Osteocyte (in vitro differentiated cells): ENCODE measurements around the gene MTUS2. TPM values are rescaled to one million over a fixed set of nuclear protein-coding genes. Genes with fewer than 3 reads are reported as not detected.

Source experiments
- DNase-seq: peaks from one replicate; pipeline ENCODE4 v3.0.0; 2021; ENCODE audit warnings: mixed read lengths; ENCODE audit not compliant: unreplicated experiment; ENCODE audit errors: extremely low spot score
- H3K27ac Mint-ChIP-seq: one replicate; pipeline ENCODE4 v1.8.0; 2021; ENCODE audit warnings: mild to moderate bottlenecking, mixed read lengths; ENCODE audit not compliant: unreplicated experiment
- H3K27me3 Mint-ChIP-seq: one replicate; pipeline ENCODE4 v1.8.0; 2021; ENCODE audit warnings: mixed read lengths; ENCODE audit not compliant: unreplicated experiment
- H3K36me3 Mint-ChIP-seq: one replicate; pipeline ENCODE4 v1.8.0; 2021; ENCODE audit warnings: mixed read lengths; ENCODE audit not compliant: unreplicated experiment
- H3K4me1 Mint-ChIP-seq: one replicate; pipeline ENCODE4 v1.8.0; 2021; ENCODE audit warnings: mixed read lengths; ENCODE audit not compliant: unreplicated experiment
- H3K4me3 Mint-ChIP-seq: one replicate; pipeline ENCODE4 v1.8.0; 2021; ENCODE audit warnings: mild to moderate bottlenecking, moderate library complexity, mixed read lengths; ENCODE audit not compliant: unreplicated experiment
- H3K9me3 Mint-ChIP-seq: one replicate; pipeline ENCODE4 v1.8.0; 2021; ENCODE audit warnings: mixed read lengths; ENCODE audit not compliant: unreplicated experiment
- CTCF ChIP-seq: fragments of 200-600 bp; sonication (generic); IDR thresholded peaks from 2 replicates; pipeline ENCODE4 v1.5.0; 2021; ENCODE audit warnings: antibody characterized with exemption, mild to moderate bottlenecking, moderate library complexity
- total RNA-seq: library from RNA; stranded (reverse); gene quantifications from 2 replicates; pipeline ENCODE4 v1.2.1, GENCODE V29; 2021

The MTUS2 gene
- total RNA-seq, 1 donor from 2014 or later, result 0.05 TPM

GRCh38 chr13:29513981-29514719, 694.0 kb downstream of the MTUS2 start:
- DNase-seq, result no peak
- Mint-ChIP-seq H3K4me1 (peaks cover 36% of the 10 kb centered on the region), H3K36me3 (peaks cover 60% of the 10 kb centered on the region), H3K27me3 (no peaks in the 10 kb centered on the region), H3K9me3 (no peaks in the 10 kb centered on the region), H3K4me3 (no peak overlapping the region), H3K27ac (no peak overlapping the region)
- TF ChIP-seq CTCF, result no peak

GRCh38 chr13:29514720-29515310, 694.7 kb downstream of the MTUS2 start:
- H3K4me1 Mint-ChIP-seq, result peaks cover 36% of the 10 kb centered on the region
- no peaks in the 10 kb centered on the region for H3K9me3 Mint-ChIP-seq
- no peak for TF ChIP-seq CTCF
- DNase-seq, result no peak
- H3K4me3 Mint-ChIP-seq, result no peak overlapping the region
- peaks cover 64% of the 10 kb centered on the region for H3K36me3 Mint-ChIP-seq
- no peaks in the 10 kb centered on the region for H3K27me3 Mint-ChIP-seq
- no peak overlapping the region for H3K27ac Mint-ChIP-seq

GRCh38 chr13:29515372-29515771, 695.2 kb downstream of the MTUS2 start:
- Mint-ChIP-seq H3K9me3 (no peaks in the 10 kb centered on the region), H3K36me3 (peaks cover 68% of the 10 kb centered on the region), H3K27ac (peak overlapping the region; percentile 7), H3K4me1 (peaks cover 36% of the 10 kb centered on the region), H3K4me3 (no peak overlapping the region), H3K27me3 (no peaks in the 10 kb centered on the region)
- no peak for DNase-seq
- TF ChIP-seq CTCF, result no peak

- Mint-ChIP-seq H3K27me3 (no peaks in the 10 kb centered on the region), H3K9me3 (no peaks in the 10 kb centered on the region), H3K27ac (no peak overlapping the region), H3K4me3 (no peak overlapping the region), H3K4me1 (peaks cover 42% of the 10 kb centered on the region), H3K36me3 (peaks cover 66% of the 10 kb centered on the region)
- no peak for TF ChIP-seq CTCF
- no peak for DNase-seq
Measured at GRCh38 chr13:29516012-29516411, 695.9 kb downstream of the MTUS2 start.

GRCh38 chr13:29516880-29517279, 696.7 kb downstream of the MTUS2 start:
- H3K9me3 Mint-ChIP-seq, result no peaks in the 10 kb centered on the region
- no peak for TF ChIP-seq CTCF
- DNase-seq, result no peak
- peaks cover 43% of the 10 kb centered on the region for H3K4me1 Mint-ChIP-seq
- no peak overlapping the region for H3K4me3 Mint-ChIP-seq
- no peaks in the 10 kb centered on the region for H3K27me3 Mint-ChIP-seq
- H3K36me3 Mint-ChIP-seq, result peaks cover 66% of the 10 kb centered on the region
- H3K27ac Mint-ChIP-seq, result no peak overlapping the region
